8988T (cell line): ENCODE data around the gene NR2E3.
"Not testable (repeated sequence)": the region's sequence is repeated elsewhere in the genome, so short reads cannot be mapped to it uniquely, and the experiment has no call there.

Experiments
- DNase-seq: peaks from one replicate; pipeline ENCODE4 v3.0.0; 2011

NR2E3 gene

GRCh38 chr15:71820127-71820526, 9.8 kb downstream of the NR2E3 start:
- no peak for DNase-seq

- no peak for DNase-seq
Observed at GRCh38 chr15:71821547-71822129, 11.3 kb downstream of the NR2E3 start.

GRCh38 chr15:71822890-71823630, 12.7 kb downstream of the NR2E3 start:
- no peak for DNase-seq

GRCh38 chr15:71823801-71824200, 13.4 kb downstream of the NR2E3 start:
- no peak for DNase-seq

- DNase-seq = no peak
Observed at GRCh38 chr15:71825021-71825730, 14.8 kb downstream of the NR2E3 start.

- DNase-seq = no peak
Observed at GRCh38 chr15:71826196-71826595, 15.8 kb downstream of the NR2E3 start.

GRCh38 chr15:71830981-71831380, 20.6 kb downstream of the NR2E3 start:
- DNase-seq = no peak

GRCh38 chr15:71841563-71841962, 31.2 kb downstream of the NR2E3 start:
- no peak for DNase-seq

GRCh38 chr15:71844916-71845315, 34.6 kb downstream of the NR2E3 start:
- DNase-seq = no peak

GRCh38 chr15:71853543-71853942, 43.2 kb downstream of the NR2E3 start:
- no peak for DNase-seq

GRCh38 chr15:71858232-71858631, 47.9 kb downstream of the NR2E3 start:
- DNase-seq = not testable (repeated sequence)
